ENCODE results near the gene SMG5.
A peak's percentile ranks its signal among the peaks of the same experiment; 100 is the strongest.

The SMG5 gene

GRCh38 chr1:156212833-156213643 is 69.6 kb downstream of the SMG5 start, which contains the start of gene PMF1:
Gene PMF1 (plus strand): TSS chr1:156213007. CDS start chr1:156213016, 9 bp downstream.
- DNase-seq: peak; percentile 96

- no peak for DNase-seq
These were observed 70.5 kb downstream of the SMG5 start for GRCh38 chr1:156212130-156212529.

GRCh38 chr1:156211243-156211642 is 71.4 kb downstream of the SMG5 start:
- DNase-seq: no peak

GRCh38 chr1:156204686-156205085 is 77.9 kb downstream of the SMG5 start:
- no peak for DNase-seq

GRCh38 chr1:156203331-156203730 is 79.3 kb downstream of the SMG5 start:
- no peak for DNase-seq

GRCh38 chr1:156200044-156200443 is 82.6 kb downstream of the SMG5 start:
- DNase-seq: no peak

Measured in CD4-positive, alpha-beta T cell treated with Interleukin-17A for 1 hour (primary cell).